GM23338 (cell line): Measurements from ENCODE around the gene UBXN10. TPM values are rescaled to one million over a fixed set of nuclear protein-coding genes. Genes with fewer than 3 reads are reported as not detected.

Source experiments
- ATAC-seq: fragments of 200-7000 bp; cut with Tn5 transposase; 3 replicates; pipeline ENCODE4 v1.9.1; 2020
- DNase-seq: peaks from one replicate; pipeline ENCODE4 v3.0.0-alpha.2; 2015; ENCODE audit warnings: low spot score
- H2AFZ ChIP-seq: fragments of 200-600 bp; sonication (generic); 2 replicates; pipeline ENCODE4 v1.8.0; 2016; ENCODE audit warnings: antibody characterized with exemption, mild to moderate bottlenecking, moderate library complexity
- H3F3A ChIP-seq: fragments of 200-600 bp; sonication (generic); replicated peaks from 2 replicates; pipeline ENCODE4 v1.8.0; 2017; ENCODE audit warnings: antibody characterized with exemption, mixed run types, low read depth
- H3K27ac ChIP-seq: fragments of 200-600 bp; sonication (generic); 2 replicates; pipeline ENCODE4 v1.6.1; 2016; ENCODE audit warnings: low read depth
- H3K27me3 ChIP-seq: fragments of 200-600 bp; sonication (generic); 2 replicates; pipeline ENCODE4 v1.8.0; 2016; ENCODE audit warnings: mild to moderate bottlenecking, mixed run types, moderate library complexity; ENCODE audit not compliant: insufficient read depth
- H3K36me3 ChIP-seq: fragments of 200-600 bp; sonication (generic); 2 replicates; pipeline ENCODE4 v1.8.0; 2016; ENCODE audit warnings: mild to moderate bottlenecking; ENCODE audit not compliant: insufficient read depth
- H3K4me1 ChIP-seq: fragments of 200-600 bp; sonication (generic); 2 replicates; pipeline ENCODE4 v1.8.0; 2016; ENCODE audit warnings: mild to moderate bottlenecking, moderate library complexity; ENCODE audit not compliant: insufficient read depth
- H3K4me2 ChIP-seq: fragments of 200-600 bp; sonication (generic); 2 replicates; pipeline ENCODE4 v1.7.1; 2017; ENCODE audit warnings: mixed run types
- H3K4me3 ChIP-seq: fragments of 200-600 bp; sonication (generic); 2 replicates; pipeline ENCODE4 v1.6.1; 2016; ENCODE audit warnings: mixed run types
- H3K79me2 ChIP-seq: fragments of 200-600 bp; sonication (generic); replicated peaks from 2 replicates; pipeline ENCODE4 v1.8.0; 2017; ENCODE audit warnings: mild to moderate bottlenecking; ENCODE audit not compliant: insufficient read depth
- H3K9me2 ChIP-seq: fragments of 200-600 bp; sonication (generic); 2 replicates; pipeline ENCODE4 v1.8.0; 2017; ENCODE audit not compliant: insufficient read depth
- H4K20me1 ChIP-seq: fragments of 200-600 bp; sonication (generic); replicated peaks from 2 replicates; pipeline ENCODE4 v1.8.0; 2017; ENCODE audit warnings: mild to moderate bottlenecking; ENCODE audit not compliant: insufficient read depth
- H3K27ac Mint-ChIP-seq: 2 replicates; pipeline ENCODE4 v1.8.0; 2020; ENCODE audit warnings: inconsistent platforms, mild to moderate bottlenecking, moderate library complexity, mixed read lengths
- H3K27me3 Mint-ChIP-seq: 3 replicates; pipeline ENCODE4 v1.8.0; 2022; ENCODE audit warnings: low read depth, mild to moderate bottlenecking, moderate library complexity, mixed read lengths, inconsistent platforms; ENCODE audit not compliant: insufficient read depth, poor library complexity
- H3K36me3 Mint-ChIP-seq: 3 replicates; pipeline ENCODE4 v1.8.0; 2021; ENCODE audit warnings: low read depth, mild to moderate bottlenecking, inconsistent platforms, moderate library complexity, mixed read lengths
- H3K4me1 Mint-ChIP-seq: 3 replicates; pipeline ENCODE4 v1.8.0; 2020; ENCODE audit warnings: mild to moderate bottlenecking, inconsistent platforms, mixed read lengths
- H3K4me3 Mint-ChIP-seq: 3 replicates; pipeline ENCODE4 v1.8.0; 2021; ENCODE audit warnings: moderate library complexity, mild to moderate bottlenecking, inconsistent platforms, mixed read lengths
- H3K9me3 Mint-ChIP-seq: 3 replicates; pipeline ENCODE4 v1.8.0; 2020; ENCODE audit warnings: moderate library complexity, mild to moderate bottlenecking, inconsistent platforms, mixed read lengths
- POLR2AphosphoS5 ChIP-seq: IDR thresholded peaks from 2 replicates; pipeline ENCODE4 v1.6.1; 2016; ENCODE audit warnings: antibody characterized with exemption, low read depth
- STAT1 ChIP-seq: IDR thresholded peaks from one replicate; pipeline ENCODE4 v1.6.1; 2016; ENCODE audit warnings: antibody characterized with exemption; ENCODE audit not compliant: unreplicated experiment
- ZNF331 ChIP-seq: fragments of 250-450 bp; sonication (Bioruptor Pico); IDR thresholded peaks from 2 replicates; pipeline ENCODE4 v1.5.0; 2020; ENCODE audit warnings: low read depth, mild to moderate bottlenecking, moderate library complexity
- polyA plus RNA-seq: library from polyadenylated mRNA; unstranded; fragments of >200 nt; fragmentation: Nextera tagmentation; extraction: Ambion mirVana; gene quantifications from 2 replicates; pipeline ENCODE4 v1.2.1, GENCODE V29; 2016
- total RNA-seq: library from RNA; depleted of rRNA; stranded (reverse); fragments of >200 nt; shearing (Covaris generic); gene quantifications from 2 replicates; pipeline ENCODE4 v1.2.3, GENCODE V29; 2014
- TF ChIP-seq, protein P1 (sequence below): IDR thresholded peaks from one replicate; pipeline ENCODE4 v1.6.1; 2018; ENCODE audit warnings: antibody characterized with exemption; ENCODE audit not compliant: unreplicated experiment
- TF ChIP-seq, protein P2 (sequence below): IDR thresholded peaks from 2 replicates; pipeline ENCODE4 v1.6.1; 2016; ENCODE audit warnings: antibody characterized with exemption
- TF ChIP-seq, protein P3 (sequence below): fragments of 250-450 bp; sonication (Bioruptor Pico); IDR thresholded peaks from 2 replicates; pipeline ENCODE4 v1.5.0; 2020; ENCODE audit warnings: mild to moderate bottlenecking, moderate library complexity

The UBXN10 gene
- total and polyA plus RNA-seq, 2 experiments from 2014 or later, result 0.27 to 0.69 TPM

DNA sequence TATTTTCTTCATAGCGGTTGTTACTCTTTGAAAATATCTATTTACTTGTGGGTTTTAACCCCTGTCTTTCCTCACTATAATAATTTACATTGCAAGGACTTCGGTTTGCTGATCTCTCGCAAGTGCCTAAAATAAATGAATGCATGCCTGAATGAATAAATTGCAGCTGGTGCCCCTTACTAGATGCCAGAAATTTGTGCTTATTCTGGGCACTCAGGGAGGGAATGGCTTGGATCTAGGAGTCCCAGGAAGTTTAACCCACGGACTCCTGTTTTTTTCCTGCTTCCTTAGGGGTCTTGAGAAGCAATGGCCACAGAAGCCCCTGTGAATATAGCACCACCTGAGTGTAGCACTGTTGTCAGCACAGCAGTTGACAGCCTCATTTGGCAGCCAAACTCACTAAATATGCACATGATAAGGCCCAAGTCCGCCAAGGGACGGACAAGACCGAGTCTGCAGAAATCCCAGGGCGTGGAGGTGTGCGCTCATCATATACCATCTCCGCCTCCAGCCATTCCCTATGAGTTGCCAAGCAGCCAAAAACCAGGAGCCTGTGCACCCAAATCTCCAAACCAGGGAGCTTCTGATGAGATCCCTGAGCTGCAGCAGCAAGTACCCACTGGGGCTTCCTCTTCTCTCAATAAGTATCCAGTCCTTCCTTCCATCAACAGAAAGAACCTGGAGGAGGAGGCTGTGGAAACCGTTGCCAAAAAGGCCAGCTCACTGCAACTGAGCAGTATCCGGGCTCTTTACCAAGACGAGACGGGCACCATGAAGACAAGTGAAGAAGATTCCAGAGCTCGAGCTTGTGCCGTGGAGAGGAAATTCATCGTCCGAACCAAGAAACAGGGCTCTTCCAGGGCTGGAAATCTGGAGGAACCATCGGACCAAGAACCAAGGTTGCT, 4.6 kb downstream of the UBXN10 start:
- Histone ChIP-seq H3K79me2 (no peaks in the 10 kb centered on the region), H3K9me2 (0 out of 2 replicates have a peak, but pooled peaks cover 4% of the 10 kb centered on the region), H3K4me3 (no peak overlapping the region), H3K4me2 (no peak overlapping the region), H3K27me3 (peaks cover 1% of the 10 kb centered on the region), H3K27ac (no peak overlapping the region), H2AFZ (no peak overlapping the region), H3K36me3 (no peaks in the 10 kb centered on the region), H3F3A (no peaks in the 10 kb centered on the region), H3K4me1 (peaks cover 19% of the 10 kb centered on the region), H4K20me1 (no peaks in the 10 kb centered on the region)
- H3K4me1 Mint-ChIP-seq, result peaks cover 27% of the 10 kb centered on the region
- ATAC-seq, result no peak
- TF ChIP-seq, protein P1, sequence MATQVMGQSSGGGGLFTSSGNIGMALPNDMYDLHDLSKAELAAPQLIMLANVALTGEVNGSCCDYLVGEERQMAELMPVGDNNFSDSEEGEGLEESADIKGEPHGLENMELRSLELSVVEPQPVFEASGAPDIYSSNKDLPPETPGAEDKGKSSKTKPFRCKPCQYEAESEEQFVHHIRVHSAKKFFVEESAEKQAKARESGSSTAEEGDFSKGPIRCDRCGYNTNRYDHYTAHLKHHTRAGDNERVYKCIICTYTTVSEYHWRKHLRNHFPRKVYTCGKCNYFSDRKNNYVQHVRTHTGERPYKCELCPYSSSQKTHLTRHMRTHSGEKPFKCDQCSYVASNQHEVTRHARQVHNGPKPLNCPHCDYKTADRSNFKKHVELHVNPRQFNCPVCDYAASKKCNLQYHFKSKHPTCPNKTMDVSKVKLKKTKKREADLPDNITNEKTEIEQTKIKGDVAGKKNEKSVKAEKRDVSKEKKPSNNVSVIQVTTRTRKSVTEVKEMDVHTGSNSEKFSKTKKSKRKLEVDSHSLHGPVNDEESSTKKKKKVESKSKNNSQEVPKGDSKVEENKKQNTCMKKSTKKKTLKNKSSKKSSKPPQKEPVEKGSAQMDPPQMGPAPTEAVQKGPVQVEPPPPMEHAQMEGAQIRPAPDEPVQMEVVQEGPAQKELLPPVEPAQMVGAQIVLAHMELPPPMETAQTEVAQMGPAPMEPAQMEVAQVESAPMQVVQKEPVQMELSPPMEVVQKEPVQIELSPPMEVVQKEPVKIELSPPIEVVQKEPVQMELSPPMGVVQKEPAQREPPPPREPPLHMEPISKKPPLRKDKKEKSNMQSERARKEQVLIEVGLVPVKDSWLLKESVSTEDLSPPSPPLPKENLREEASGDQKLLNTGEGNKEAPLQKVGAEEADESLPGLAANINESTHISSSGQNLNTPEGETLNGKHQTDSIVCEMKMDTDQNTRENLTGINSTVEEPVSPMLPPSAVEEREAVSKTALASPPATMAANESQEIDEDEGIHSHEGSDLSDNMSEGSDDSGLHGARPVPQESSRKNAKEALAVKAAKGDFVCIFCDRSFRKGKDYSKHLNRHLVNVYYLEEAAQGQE, result no peak
- TF ChIP-seq, protein P2, sequence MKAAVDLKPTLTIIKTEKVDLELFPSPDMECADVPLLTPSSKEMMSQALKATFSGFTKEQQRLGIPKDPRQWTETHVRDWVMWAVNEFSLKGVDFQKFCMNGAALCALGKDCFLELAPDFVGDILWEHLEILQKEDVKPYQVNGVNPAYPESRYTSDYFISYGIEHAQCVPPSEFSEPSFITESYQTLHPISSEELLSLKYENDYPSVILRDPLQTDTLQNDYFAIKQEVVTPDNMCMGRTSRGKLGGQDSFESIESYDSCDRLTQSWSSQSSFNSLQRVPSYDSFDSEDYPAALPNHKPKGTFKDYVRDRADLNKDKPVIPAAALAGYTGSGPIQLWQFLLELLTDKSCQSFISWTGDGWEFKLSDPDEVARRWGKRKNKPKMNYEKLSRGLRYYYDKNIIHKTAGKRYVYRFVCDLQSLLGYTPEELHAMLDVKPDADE, result no peak
- no peak for TF ChIP-seq POLR2AphosphoS5
- no peak overlapping the region for H3K27ac Mint-ChIP-seq
- H3K9me3 Mint-ChIP-seq, result 0 out of 3 replicates have a peak, but pooled peaks cover 3% of the 10 kb centered on the region
- no peaks in the 10 kb centered on the region for H3K36me3 Mint-ChIP-seq
- no peak for DNase-seq
- H3K4me3 Mint-ChIP-seq, result no peak overlapping the region
- H3K27me3 Mint-ChIP-seq, result peaks cover 5% of the 10 kb centered on the region

DNA sequence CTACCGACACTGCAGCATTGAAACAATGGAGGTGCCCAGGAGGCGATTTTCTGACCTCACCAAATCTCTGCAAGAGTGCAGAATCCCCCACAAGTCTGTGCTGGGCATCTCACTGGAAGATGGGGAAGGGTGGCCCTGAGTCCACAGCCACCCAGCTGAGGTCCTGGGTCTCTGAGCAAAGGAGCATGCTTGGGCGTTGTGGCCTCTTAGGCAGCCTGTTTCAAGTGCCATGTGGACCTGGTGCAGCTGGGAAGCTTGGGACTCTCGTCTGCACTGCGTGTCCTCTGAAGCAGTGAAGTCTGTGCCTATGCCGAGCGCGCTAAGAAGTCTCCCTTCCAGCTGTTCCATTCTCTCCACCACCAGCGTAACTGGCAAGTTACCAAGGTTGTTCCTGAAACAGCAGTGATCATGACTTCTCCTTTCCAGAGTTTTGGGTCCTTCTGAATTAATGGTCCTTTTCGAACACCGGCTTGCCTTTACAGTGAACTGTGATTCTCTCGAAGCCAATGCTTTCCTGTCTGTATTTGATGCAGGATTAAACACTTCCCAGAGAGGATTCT, 5.5 kb downstream of the UBXN10 start:
- no peak for ATAC-seq
- Histone ChIP-seq H3K4me3 (no peak overlapping the region), H3K9me2 (0 out of 2 replicates have a peak, but pooled peaks cover 4% of the 10 kb centered on the region), H3K27me3 (no peaks in the 10 kb centered on the region; the same call in 1 of the 2 replicates), H3K27ac (no peak overlapping the region), H3K4me1 (peaks cover 19% of the 10 kb centered on the region), H3K36me3 (no peaks in the 10 kb centered on the region), H4K20me1 (no peaks in the 10 kb centered on the region), H3K79me2 (no peaks in the 10 kb centered on the region), H2AFZ (no peak overlapping the region), H3F3A (no peaks in the 10 kb centered on the region), H3K4me2 (no peak overlapping the region)
- Mint-ChIP-seq H3K4me1 (peaks cover 27% of the 10 kb centered on the region), H3K27ac (no peak overlapping the region), H3K27me3 (peaks cover 4% of the 10 kb centered on the region), H3K4me3 (no peak overlapping the region), H3K36me3 (no peaks in the 10 kb centered on the region), H3K9me3 (0 out of 3 replicates have a peak, but pooled peaks cover 3% of the 10 kb centered on the region)
- DNase-seq, result no peak
- TF ChIP-seq, protein P3, sequence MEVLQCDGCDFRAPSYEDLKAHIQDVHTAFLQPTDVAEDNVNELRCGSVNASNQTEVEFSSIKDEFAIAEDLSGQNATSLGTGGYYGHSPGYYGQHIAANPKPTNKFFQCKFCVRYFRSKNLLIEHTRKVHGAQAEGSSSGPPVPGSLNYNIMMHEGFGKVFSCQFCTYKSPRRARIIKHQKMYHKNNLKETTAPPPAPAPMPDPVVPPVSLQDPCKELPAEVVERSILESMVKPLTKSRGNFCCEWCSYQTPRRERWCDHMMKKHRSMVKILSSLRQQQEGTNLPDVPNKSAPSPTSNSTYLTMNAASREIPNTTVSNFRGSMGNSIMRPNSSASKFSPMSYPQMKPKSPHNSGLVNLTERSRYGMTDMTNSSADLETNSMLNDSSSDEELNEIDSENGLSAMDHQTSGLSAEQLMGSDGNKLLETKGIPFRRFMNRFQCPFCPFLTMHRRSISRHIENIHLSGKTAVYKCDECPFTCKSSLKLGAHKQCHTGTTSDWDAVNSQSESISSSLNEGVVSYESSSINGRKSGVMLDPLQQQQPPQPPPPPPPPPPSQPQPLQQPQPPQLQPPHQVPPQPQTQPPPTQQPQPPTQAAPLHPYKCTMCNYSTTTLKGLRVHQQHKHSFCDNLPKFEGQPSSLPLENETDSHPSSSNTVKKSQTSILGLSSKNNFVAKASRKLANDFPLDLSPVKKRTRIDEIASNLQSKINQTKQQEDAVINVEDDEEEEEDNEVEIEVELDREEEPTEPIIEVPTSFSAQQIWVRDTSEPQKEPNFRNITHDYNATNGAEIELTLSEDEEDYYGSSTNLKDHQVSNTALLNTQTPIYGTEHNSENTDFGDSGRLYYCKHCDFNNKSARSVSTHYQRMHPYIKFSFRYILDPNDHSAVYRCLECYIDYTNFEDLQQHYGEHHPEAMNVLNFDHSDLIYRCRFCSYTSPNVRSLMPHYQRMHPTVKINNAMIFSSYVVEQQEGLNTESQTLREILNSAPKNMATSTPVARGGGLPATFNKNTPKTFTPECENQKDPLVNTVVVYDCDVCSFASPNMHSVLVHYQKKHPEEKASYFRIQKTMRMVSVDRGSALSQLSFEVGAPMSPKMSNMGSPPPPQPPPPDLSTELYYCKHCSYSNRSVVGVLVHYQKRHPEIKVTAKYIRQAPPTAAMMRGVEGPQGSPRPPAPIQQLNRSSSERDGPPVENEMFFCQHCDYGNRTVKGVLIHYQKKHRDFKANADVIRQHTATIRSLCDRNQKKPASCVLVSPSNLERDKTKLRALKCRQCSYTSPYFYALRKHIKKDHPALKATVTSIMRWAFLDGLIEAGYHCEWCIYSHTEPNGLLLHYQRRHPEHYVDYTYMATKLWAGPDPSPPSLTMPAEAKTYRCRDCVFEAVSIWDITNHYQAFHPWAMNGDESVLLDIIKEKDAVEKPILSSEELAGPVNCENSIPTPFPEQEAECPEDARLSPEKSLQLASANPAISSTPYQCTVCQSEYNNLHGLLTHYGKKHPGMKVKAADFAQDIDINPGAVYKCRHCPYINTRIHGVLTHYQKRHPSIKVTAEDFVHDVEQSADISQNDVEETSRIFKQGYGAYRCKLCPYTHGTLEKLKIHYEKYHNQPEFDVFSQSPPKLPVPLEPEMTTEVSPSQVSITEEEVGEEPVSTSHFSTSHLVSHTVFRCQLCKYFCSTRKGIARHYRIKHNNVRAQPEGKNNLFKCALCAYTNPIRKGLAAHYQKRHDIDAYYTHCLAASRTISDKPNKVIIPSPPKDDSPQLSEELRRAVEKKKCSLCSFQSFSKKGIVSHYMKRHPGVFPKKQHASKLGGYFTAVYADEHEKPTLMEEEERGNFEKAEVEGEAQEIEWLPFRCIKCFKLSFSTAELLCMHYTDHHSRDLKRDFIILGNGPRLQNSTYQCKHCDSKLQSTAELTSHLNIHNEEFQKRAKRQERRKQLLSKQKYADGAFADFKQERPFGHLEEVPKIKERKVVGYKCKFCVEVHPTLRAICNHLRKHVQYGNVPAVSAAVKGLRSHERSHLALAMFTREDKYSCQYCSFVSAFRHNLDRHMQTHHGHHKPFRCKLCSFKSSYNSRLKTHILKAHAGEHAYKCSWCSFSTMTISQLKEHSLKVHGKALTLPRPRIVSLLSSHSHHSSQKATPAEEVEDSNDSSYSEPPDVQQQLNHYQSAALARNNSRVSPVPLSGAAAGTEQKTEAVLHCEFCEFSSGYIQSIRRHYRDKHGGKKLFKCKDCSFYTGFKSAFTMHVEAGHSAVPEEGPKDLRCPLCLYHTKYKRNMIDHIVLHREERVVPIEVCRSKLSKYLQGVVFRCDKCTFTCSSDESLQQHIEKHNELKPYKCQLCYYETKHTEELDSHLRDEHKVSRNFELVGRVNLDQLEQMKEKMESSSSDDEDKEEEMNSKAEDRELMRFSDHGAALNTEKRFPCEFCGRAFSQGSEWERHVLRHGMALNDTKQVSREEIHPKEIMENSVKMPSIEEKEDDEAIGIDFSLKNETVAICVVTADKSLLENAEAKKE (CRISPR knock-in tag), result no peak
- TF ChIP-seq ZNF331 (CRISPR knock-in tag), result no peak
- no peak for TF ChIP-seq STAT1
